HepG2 (cell line): ENCODE results near the gene MYOM1. TPM values are rescaled to one million over a fixed set of nuclear protein-coding genes. Genes with fewer than 3 reads are reported as not detected.
"Not testable (repeated sequence)": the region's sequence is repeated elsewhere in the genome, so short reads cannot be mapped to it uniquely, and the experiment has no call there.

ENCODE experiments used
- ATAC-seq: fragments of 200-7000 bp; cut with Tn5 transposase; 3 replicates; pipeline ENCODE4 v1.9.1; 2020; ENCODE audit warnings: mild to moderate bottlenecking, moderate library complexity
- BruUV-seq: library from RNA; stranded (reverse); fragments of 400-500 nt; replicated peaks from 2 replicates; lab custom pipeline; 2021; lab: Mats Ljungman, UMichigan
- CTCF ChIA-PET: fragments of 300-600 bp; formaldehyde crosslinking; extraction: SDS; loops from one replicate; lab custom pipeline; 2021; ENCODE audit warnings: low total read pairs, inconsistent platforms, low intra/inter-chr PET ratio; lab: Yijun Ruan, JAX
- POLR2A ChIA-PET: fragments of 350-600 bp; sonication (Branson Sonifier 250); formaldehyde crosslinking; loops from one replicate; lab custom pipeline; 2020; ENCODE audit warnings: antibody characterized with exemption, inconsistent platforms; lab: Yijun Ruan, JAX
- DNase-seq: peaks from one replicate; pipeline ENCODE4 v3.0.0-alpha.2; 2015; ENCODE audit warnings: low spot score
- FAIRE-seq: peaks from 3 replicates; lab custom pipeline; 2011; peaks lifted over from hg19 to GRCh38; lab: Jason Lieb, UNC
- H2AFZ ChIP-seq: one replicate; pipeline ENCODE4 v1.6.1; 2011; ENCODE audit warnings: low read length, inconsistent platforms
- H3K27ac ChIP-seq: fragments of 300-600 bp; 3 replicates; pipeline ENCODE4 v1.8.0; 2011; ENCODE audit warnings: mixed run types, mild to moderate bottlenecking, mixed read lengths, low read length, inconsistent platforms; ENCODE audit not compliant: insufficient read depth; ENCODE audit errors: extremely low read length
- H3K27me3 ChIP-seq, 2 experiments: fragments of 200-600 bp in 1 of 2; 2 replicates in 1 of 2; 3 replicates in 1 of 2; pipeline versions ENCODE4 v1.6.0 to v1.8.0; 2011; ENCODE audit warnings: low read length in 2 of 2, mild to moderate bottlenecking in 2 of 2, moderate library complexity in 2 of 2, inconsistent platforms in 1 of 2; ENCODE audit not compliant: insufficient read depth in 2 of 2, control insufficient read depth in 1 of 2
- H3K36me3 ChIP-seq, 2 experiments: fragments of 200-600 bp in 1 of 2; replicated peaks in 1 of 2; 2 replicates in 1 of 2; 3 replicates in 1 of 2; pipeline versions ENCODE4 v1.5.1 to v1.8.0; 2011; ENCODE audit warnings: low read length in 2 of 2, inconsistent platforms in 1 of 2; ENCODE audit not compliant: insufficient read depth in 2 of 2, control insufficient read depth in 1 of 2
- H3K4me1 ChIP-seq: 2 replicates; pipeline ENCODE4 v1.5.1; 2012; ENCODE audit warnings: low read length, inconsistent platforms; ENCODE audit not compliant: insufficient read depth
- H3K4me2 ChIP-seq: 2 replicates; pipeline ENCODE4 v1.6.0; 2011; ENCODE audit warnings: low read depth, low read length, inconsistent platforms
- H3K4me3 ChIP-seq, 3 experiments: fragments of 200-600 bp in 1 of 3; sonication (generic), shearing (Covaris generic) in 1 of 3; replicated peaks in 1 of 3; 2 replicates each; pipeline ENCODE4 v1.5.1; 2011 to 2016; ENCODE audit warnings: low read length in 3 of 3, inconsistent platforms in 2 of 3, low read depth in 2 of 3, mild to moderate bottlenecking in 2 of 3, control low read depth in 1 of 3, mixed read lengths in 1 of 3; ENCODE audit not compliant: insufficient read depth in 1 of 3
- H3K79me2 ChIP-seq: one replicate; pipeline ENCODE4 v1.6.1; 2011; ENCODE audit warnings: low read length, inconsistent platforms; ENCODE audit not compliant: insufficient read depth
- H3K9ac ChIP-seq: 2 replicates; pipeline ENCODE4 v1.6.0; 2011; ENCODE audit warnings: mild to moderate bottlenecking, low read depth, low read length, inconsistent platforms; ENCODE audit not compliant: insufficient read depth
- H3K9me3 ChIP-seq: 2 replicates; pipeline ENCODE4 v1.5.1; 2012; ENCODE audit warnings: mild to moderate bottlenecking, low read length
- H4K20me1 ChIP-seq: 2 replicates; pipeline ENCODE4 v1.6.0; 2011; ENCODE audit warnings: inconsistent platforms, mild to moderate bottlenecking, low read length, moderate library complexity; ENCODE audit not compliant: insufficient read depth
- RARG ChIP-seq: sonication (generic); formaldehyde crosslinking; IDR thresholded peaks from 2 replicates; pipeline ENCODE4 v1.4.0; 2020; ENCODE audit warnings: low read depth, mild to moderate bottlenecking, missing genetic modification reagents
- ZNF333 ChIP-seq: sonication (generic); formaldehyde crosslinking; IDR thresholded peaks from 2 replicates; pipeline ENCODE4 v1.4.0; 2020; ENCODE audit warnings: mild to moderate bottlenecking, missing genetic modification reagents, borderline replicate concordance
- ZNF7 ChIP-seq: IDR thresholded peaks from 2 replicates; pipeline ENCODE4 v1.6.1; 2016; ENCODE audit warnings: missing biosample characterization, missing genetic modification reagents
- ZSCAN29 ChIP-seq: sonication (generic); formaldehyde crosslinking; conservative IDR thresholded peaks from 2 replicates; pipeline ENCODE4 v1.4.0; 2020; ENCODE audit warnings: mild to moderate bottlenecking, missing genetic modification reagents
- WGBS: methylation state at CpG from one replicate; pipeline ENCODE4 v1.1.6; 2017; ENCODE audit warnings: low lambda C conversion rate; 5-methylcytosine and 5-hydroxymethylcytosine counted together
- in situ Hi-C: cut with HindIII; loops from 2 replicates; pipeline ENCODE4 v1.10.0; 2017; ENCODE audit warnings: low pct_unique_long_range_greater_than_20kb; ENCODE audit not compliant: extremely low pct_ligation_motif_present
- intact Hi-C: fragments of 100-400 bp; cut with micrococcal nuclease; formaldehyde crosslinking; loops from one replicate; pipeline ENCODE4 v1.10.0; 2022; ENCODE audit not compliant: unreplicated experiment
- polyA plus RNA-seq, 8 experiments: library from polyadenylated mRNA; depleted of rRNA in 3 of 8; stranded (reverse) in 7 of 8; unstranded in 1 of 8; fragments of >200 nt; fragmentation: Illumina TruSeq in 4 of 8; extraction: Trizol in 4 of 8; gene quantifications; 2 replicates each; pipeline versions ENCODE4 v1.2.1 to v1.2.3, GENCODE V29; 2011 to 2016; ENCODE audit warnings: low read depth in 4 of 8, missing spikeins in 1 of 8, mixed read lengths in 1 of 8; ENCODE audit not compliant: insufficient read depth in 1 of 8
- small RNA-seq, 3 experiments: library from RNA; depleted of rRNA; stranded (forward); fragments of <200 nt; gene quantifications; one replicate each; pipeline ENCODE3, GENCODE V24; 2012; ENCODE audit warnings: low read depth in 2 of 3, low replicate concordance in 1 of 3; ENCODE audit not compliant: insufficient read length in 3 of 3, insufficient read depth in 2 of 3
- total RNA-seq, 5 experiments: library from RNA; depleted of rRNA; stranded (reverse); fragments of >200 nt; fragmentation: Illumina TruSeq; extraction: Trizol; gene quantifications; 2 replicates each; pipeline ENCODE4 v1.2.3, GENCODE V29; 2016; ENCODE audit warnings: low read depth in 1 of 5

MYOM1 gene
- total and polyA plus RNA-seq, 2 of the 13 experiments (the other 11 are each of a cell fraction or from before 2014, with no cell fraction given) = 0.46 to 0.98 TPM

DNA sequence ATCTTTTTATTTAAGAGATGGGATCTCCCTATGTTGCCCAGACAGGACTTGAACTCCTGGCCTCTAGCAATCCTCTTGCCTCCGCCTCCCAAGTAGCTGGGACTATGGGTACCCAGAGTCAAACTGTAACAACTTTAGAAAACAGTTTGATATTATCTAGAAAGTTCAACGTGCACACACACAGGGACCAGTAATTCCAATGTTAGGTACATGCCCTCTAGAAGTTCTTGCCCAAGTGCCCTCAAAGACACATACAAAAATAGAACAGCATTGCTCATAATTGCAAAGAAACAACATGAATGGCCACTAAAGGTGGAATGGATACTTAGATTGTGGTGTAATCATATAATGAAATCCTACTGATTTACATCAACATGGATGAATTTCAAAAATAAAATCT is 194.2 kb downstream of the MYOM1 start:
- H3K79me2 ChIP-seq = no peaks in the 10 kb centered on the region
- no peaks in the 10 kb centered on the region for H3K36me3 ChIP-seq
- ChIA-PET CTCF (no interaction called here), POLR2A (interaction anchor here (3.1 kb wide), 1 partner anchor 86 kb away, joined by 6 read pairs; no protein-coding TSS in a partner anchor)
- peak overlapping the region; percentile 90; the same call in 1 of the 2 replicates for H3K4me2 ChIP-seq
- in situ Hi-C loops (loop anchor here (25.0 kb wide), 1 partner anchor 587 kb away; no protein-coding TSS in a partner anchor), intact Hi-C loops (loop anchor here (5.0 kb wide), 1 partner anchor 37 kb away; no protein-coding TSS in a partner anchor)
- TF ChIP-seq ZSCAN29 (CRISPR knock-in tag) = no peak
- no peak for TF ChIP-seq RARG
- TF ChIP-seq ZNF333 (CRISPR knock-in tag) = no peak
- peak; percentile 68; the same call in 1 of the 2 replicates for TF ChIP-seq ZNF7 (CRISPR knock-in tag)
- BruUV-seq = no TSS peak
- H3K27ac ChIP-seq = no peak overlapping the region
- H3K9ac ChIP-seq = no peak overlapping the region
- H2AFZ ChIP-seq = no peak overlapping the region
- H4K20me1 ChIP-seq = no peaks in the 10 kb centered on the region
- ATAC-seq = no peak
- H3K4me3 ChIP-seq = no peak overlapping the region; a peak in 1 of 6 replicates
- no peak for DNase-seq
- WGBS = 61% methylated on average over 2 of the region's 2 CpGs
- H3K4me1 ChIP-seq = peaks cover 51% of the 10 kb centered on the region
- no peaks in the 10 kb centered on the region for H3K27me3 ChIP-seq
- H3K9me3 ChIP-seq = no peaks in the 10 kb centered on the region
- no peak for FAIRE-seq

DNA sequence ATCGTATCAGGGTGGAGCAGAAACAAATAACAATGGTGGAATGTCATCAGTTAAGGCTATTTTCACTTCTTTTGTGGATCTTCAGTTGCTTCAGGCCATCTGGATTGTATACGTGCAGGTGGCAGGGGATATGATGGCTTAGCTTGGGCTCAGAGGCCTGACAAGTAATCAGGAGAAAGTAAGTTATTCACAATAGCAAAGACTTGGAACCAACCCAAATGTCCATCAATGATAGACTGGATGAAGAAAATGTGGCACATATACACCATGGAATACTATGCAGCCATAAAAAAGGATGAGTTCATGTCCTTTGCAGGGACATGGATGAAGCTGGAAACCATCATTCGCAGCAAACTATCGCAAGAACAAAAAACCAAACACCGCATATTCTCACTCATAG is 196.2 kb downstream of the MYOM1 start:
- H3K4me3 ChIP-seq, H3K4me2 ChIP-seq, intact Hi-C loops, CTCF ChIA-PET, H3K27ac ChIP-seq, H3K36me3 ChIP-seq, ATAC-seq, H2AFZ ChIP-seq, FAIRE-seq, DNase-seq, BruUV-seq, H4K20me1 ChIP-seq, H3K9ac ChIP-seq, H3K79me2 ChIP-seq, in situ Hi-C loops, H3K27me3 ChIP-seq, H3K9me3 ChIP-seq: not testable (repeated sequence)
- POLR2A ChIA-PET = interaction anchor here (0.9 kb wide), 1 partner anchor 14 kb away, joined by 3 read pairs; no protein-coding TSS in a partner anchor
- WGBS = 96% methylated on average over 5 of the region's 5 CpGs
- peaks cover 37% of the 10 kb centered on the region for H3K4me1 ChIP-seq

Small RNA genes within 50 kb of the gene (small RNA-seq; reads per million reads assigned to genes)
- gene RF00156 (0 reads per million in 3 experiments), gene RNU7-25P (0 reads per million in 3 experiments)

Other genes with a start within 250 kb of the MYOM1 start
- 46.0 and 59.5 TPM in 2 replicates for gene LPIN2, start 206.8 kb downstream of the MYOM1 start, total RNA-seq (2016; rRNA removed; fragmentation: Illumina TruSeq; extraction: Trizol)
- gene LPIN2, start 206.8 kb downstream of the MYOM1 start, polyA plus RNA-seq (2011; rRNA removed) = 110 and 119 TPM in 2 replicates
- 277 and 357 TPM in 2 replicates for gene MYL12A, start 27.8 kb upstream of the MYOM1 start, total RNA-seq (2016; rRNA removed; fragmentation: Illumina TruSeq; extraction: Trizol)
- 243 and 261 TPM in 2 replicates for gene MYL12A, start 27.8 kb upstream of the MYOM1 start, polyA plus RNA-seq (2011; rRNA removed)
- gene MYL12B, start 42.2 kb upstream of the MYOM1 start, total RNA-seq (2016; rRNA removed; fragmentation: Illumina TruSeq; extraction: Trizol) = 340 and 475 TPM in 2 replicates
- 238 and 265 TPM in 2 replicates for gene MYL12B, start 42.2 kb upstream of the MYOM1 start, polyA plus RNA-seq (2011; rRNA removed)
- gene TGIF1, start 230.2 kb upstream of the MYOM1 start, total RNA-seq (2016; rRNA removed; fragmentation: Illumina TruSeq; extraction: Trizol) = 44.0 and 50.0 TPM in 2 replicates
- gene TGIF1, start 230.2 kb upstream of the MYOM1 start, polyA plus RNA-seq (2011; rRNA removed) = 76.1 and 76.3 TPM in 2 replicates